NCI-H226 (cell line): Measurements from ENCODE around the gene NALCN.

ENCODE experiments used
- DNase-seq: peaks from one replicate; pipeline ENCODE4 v3.0.0-alpha.2; 2015

The NALCN gene

DNA sequence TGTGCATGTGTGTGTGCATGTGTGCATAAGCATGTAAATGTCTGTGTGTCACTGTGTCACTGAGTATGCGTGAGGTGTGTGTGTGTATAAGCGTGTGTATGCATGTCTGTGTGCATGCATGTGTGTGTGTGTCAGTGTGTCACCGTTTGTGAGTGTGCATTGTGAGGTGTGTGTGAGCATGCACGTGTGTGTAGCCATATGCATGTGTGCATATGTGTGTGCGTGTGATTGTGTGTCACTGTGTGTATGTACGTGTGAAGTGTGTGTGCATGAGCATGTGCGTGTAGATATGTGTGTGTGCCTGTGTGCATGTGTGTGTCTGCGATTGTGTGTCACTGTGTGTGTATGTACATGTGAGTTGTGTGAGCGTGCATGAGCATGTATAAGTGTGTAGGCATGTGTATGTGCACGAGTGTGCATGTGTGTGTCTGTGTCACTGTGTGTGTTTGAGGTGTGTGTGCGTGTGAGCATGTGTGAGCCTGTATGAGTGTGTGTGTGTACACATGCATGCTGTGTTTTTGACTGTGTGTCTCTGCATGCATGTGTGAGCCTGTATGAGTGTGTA lies 144.5 kb downstream of the NALCN start:
- no peak for DNase-seq

DNA sequence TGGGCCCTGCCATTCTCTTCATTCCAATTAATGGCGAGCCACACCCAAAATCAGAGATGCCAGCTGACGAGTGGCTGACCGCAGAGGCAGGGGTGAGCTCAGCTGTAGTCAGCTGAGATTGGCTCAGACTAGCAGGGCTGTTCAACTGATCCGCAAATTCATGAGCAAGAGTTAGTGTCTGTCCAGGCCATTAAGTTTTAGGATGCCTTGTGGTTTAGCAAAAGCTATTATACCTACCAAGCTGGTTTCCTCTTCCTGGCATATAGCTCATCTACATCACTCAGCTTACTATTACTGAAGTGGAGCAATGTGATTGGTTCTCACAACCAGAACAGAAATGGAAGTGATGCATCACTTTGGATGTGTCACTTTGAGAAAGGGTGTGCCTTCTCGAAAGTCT lies 148.7 kb downstream of the NALCN start:
- DNase-seq, result no peak

DNA sequence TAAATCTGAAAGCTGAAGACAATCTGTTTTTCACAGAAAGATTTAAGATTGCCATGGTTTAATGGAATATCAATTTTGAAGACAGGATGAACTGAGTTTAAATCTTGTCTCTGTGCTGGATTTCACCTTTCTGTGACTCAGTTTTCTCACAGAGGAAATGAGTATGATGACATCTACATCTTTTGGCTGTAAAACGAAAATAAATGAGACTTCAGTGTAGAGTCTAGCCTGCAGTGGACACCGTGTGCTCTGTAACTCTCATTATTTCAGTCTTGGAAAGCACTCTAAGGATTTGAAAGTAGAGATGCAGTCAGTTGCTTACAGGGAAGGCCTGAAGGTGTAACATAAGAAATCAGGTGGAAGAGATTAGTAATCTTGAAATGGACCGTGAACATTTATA lies 150.4 kb downstream of the NALCN start:
- no peak for DNase-seq

DNA sequence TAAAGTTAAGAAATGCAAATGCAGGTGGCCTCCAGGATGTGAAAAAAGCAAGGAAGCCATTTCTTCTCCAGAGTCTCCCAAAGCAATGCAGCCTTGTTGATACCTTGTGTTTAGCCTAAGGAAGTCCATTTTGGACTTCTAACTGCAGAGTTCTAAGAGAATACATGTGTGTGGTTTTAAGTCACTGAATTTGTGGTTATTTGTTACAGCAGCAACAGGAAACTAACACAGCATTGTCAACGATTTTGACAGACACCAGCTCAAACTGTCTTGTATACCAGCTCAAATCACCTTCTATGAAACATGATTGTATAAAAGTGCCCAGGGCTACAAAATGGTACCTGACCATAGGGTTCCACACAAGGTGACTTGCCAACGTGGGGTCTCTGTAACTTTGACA lies 151.4 kb downstream of the NALCN start:
- DNase-seq, result no peak

DNA sequence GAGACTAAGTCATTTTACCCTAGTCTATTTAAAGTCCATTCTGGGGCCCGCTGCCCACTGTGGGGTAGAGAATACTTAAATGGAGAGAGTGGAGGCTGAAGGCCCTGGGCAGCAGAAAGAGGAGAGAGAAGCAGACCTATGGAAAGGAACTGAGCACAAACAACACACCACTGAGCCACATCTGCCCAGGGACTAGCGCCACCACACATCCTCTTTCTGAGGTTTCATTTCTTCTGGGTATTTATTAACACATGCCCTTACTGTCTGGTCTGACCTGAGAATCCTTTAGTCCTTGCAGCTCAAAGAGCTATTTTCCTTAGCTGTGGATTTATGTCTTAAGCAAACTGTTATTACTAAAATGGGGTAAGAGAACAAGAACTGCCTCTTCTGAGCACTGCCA lies 154.0 kb downstream of the NALCN start:
- DNase-seq, result no peak

DNA sequence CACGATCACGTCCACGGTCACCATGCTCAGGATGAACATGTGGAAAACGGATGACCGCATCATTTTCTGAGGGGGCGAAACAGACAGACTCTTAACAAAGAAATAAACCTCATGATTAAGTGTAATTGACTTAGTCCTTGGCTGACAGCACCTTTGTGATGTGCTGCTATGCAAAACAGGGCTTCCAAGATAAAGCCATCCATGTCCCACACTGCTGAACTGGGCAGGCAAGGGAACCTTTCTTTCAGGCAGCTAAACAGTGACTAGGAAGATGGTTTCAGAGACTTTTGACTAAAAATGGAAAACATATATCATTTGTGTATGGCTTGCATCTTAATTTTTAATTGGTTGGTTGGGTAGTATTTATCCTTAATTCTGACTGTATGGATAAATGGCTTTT lies 157.8 kb downstream of the NALCN start:
- DNase-seq, result no peak

GRCh38 chr13:101258071-101258470 lies 158.2 kb downstream of the NALCN start:
- DNase-seq, result no peak

DNA sequence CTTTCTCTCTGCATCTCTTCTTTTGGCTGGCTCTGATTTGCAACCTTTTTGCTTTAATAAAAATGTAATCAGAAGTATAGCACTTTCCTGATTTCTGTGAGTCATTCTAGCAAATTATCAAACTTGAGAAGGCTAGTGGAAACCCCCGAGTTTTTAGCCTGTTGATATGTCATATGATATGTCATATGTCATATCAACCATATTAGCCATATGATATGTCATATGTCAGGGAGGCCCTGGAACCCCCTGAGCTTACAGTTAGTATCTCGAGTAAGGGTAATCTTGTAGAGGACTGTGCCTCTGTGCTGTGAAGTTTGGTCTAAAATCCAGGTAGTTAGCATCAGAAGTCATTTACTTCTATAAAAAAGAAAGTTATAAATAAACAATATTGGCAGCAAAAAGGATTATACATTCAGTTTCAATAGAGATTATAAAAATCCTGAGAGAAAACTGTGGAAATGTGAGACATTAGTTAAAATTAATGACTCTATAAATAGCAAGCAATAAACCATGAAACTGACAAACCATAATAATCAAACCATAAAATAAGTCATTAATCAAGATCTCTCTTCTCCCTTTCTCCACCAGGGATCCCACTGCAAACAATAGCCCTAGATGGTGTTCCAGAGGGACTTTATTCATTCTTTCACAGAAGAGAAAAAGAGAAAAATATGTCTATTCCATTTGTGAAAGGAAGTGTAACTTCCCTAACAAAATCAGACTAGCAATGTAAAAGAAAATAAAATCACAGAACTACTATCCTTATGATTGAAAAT lies 167.4 kb downstream of the NALCN start:
- DNase-seq, result no peak

DNA sequence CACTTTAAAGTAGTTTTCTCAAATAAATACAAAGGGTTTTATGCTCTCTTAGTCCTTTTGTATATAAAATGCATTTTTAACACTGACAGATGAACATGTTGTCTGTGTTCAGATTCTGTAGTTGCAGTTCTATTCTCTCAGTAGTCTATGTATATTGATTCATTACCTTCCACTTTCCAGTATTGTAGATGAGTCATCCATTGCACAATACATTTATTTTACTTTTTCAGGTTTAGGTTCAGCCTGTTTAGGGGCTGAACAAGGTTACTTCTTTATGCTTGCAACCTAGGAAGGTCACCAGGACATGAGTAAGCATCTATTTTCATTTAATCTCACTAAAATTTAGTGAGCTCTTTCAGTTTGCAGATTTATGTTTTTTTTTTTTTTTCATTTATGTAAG lies 173.6 kb downstream of the NALCN start:
- DNase-seq, result no peak

DNA sequence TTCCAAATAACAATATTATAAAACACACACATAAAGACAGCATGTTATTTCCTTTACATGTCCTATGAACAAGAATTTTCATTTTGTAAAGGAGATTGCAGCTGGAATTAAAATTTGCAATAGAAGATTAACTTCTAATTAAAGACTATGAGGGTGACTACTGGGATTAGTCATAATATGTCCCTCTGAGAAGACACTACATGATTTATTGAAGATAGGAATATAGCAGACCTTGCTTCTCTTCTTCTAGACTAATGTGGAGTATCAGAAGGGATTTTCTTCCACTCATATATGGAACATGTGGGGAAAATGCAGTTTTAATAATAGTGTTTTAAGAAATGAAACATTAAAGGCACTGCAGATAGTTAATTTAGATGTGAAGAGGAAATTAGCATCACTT lies 177.8 kb downstream of the NALCN start:
- DNase-seq, result no peak

DNA sequence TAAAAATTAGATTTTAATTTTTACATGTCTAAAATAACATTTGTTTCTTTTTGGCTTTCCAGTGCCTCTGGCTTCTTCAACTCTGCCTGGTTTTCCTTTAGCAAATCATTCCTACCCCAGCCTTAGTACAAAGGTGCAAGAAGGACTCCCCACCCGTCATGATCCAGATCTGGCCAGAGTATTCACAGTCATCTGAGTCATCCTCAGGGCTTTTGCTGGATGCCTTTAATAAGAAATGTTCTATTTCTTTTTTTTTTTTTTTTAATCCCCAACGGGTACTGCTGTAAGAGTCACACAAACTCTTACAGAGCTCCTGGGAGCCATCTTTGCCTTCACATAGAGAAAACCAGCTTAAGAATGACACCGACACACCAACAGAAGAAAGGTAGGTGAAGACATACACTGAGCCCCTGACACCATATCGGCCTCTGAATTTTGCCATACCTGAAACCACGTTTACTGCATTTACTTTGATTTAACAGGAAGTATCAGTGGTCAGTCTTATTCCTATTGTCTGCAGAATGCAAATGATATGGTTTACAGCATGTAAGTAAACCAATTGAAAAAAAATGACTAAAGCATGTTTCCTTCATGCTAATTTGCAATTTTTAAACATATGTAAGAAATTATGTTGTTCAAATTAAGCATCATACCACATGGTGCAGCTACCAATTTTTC lies 184.4 kb downstream of the NALCN start:
- no peak for DNase-seq

GRCh38 chr13:101230271-101230890 lies 185.9 kb downstream of the NALCN start:
- peak; percentile 38 for DNase-seq

DNA sequence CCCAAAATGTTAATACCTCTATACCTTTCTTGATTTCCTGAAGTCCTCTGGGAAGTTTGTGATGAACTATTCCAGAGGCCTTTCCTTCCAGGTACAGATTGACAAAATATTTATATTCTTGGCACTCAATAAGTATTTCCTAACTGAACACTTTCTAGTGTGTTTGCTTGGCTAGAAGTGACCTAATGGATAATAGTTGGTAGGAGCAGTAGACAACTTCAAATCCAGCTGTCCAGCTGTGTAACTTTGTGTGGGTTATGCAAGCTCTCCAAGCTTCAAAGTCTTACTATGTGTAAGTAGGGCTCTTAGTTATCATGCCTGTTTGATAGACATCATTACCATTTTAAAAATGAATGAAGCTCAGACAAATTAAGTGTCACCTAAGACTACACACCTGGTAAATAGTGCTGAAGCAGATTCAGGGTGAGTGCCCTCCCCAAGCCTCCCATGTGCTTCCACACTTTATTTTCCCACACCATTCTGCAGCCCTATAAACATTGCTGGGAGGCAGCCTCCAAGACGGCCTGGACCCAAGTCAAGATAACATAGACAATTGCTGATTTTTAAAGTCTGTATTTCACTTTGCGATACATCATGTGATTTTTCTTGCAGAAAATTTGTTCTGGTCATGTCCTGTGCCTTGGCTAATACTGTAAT lies 196.6 kb downstream of the NALCN start:
- DNase-seq, result no peak

- no peak for DNase-seq
Measured at GRCh38 chr13:101218484-101218883, 197.8 kb downstream of the NALCN start.

GRCh38 chr13:101217086-101217485 lies 199.2 kb downstream of the NALCN start:
- no peak for DNase-seq

- DNase-seq, result peak; percentile 46
Measured at GRCh38 chr13:101211261-101211660, 205.0 kb downstream of the NALCN start.

DNA sequence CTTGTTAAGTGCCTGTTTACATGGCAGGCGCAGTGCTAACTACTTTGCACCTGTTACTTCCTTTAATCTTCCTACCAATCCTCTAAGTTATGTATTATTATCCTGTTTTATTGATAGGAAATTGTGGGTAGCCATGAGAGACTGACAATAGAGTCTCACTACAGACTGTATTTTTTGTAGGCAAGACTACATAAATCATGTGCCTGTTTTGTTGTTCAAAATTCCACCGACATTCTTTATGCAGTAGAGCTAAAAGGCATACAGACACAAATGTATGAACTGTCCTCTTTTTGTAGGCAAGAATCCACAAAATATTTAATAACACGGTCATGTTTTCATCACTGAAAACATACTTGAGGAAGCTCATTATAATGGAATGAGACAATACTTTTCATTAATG lies 205.5 kb downstream of the NALCN start:
- DNase-seq, result no peak

- no peak for DNase-seq
Measured at GRCh38 chr13:101209206-101209893, 207.0 kb downstream of the NALCN start.

DNA sequence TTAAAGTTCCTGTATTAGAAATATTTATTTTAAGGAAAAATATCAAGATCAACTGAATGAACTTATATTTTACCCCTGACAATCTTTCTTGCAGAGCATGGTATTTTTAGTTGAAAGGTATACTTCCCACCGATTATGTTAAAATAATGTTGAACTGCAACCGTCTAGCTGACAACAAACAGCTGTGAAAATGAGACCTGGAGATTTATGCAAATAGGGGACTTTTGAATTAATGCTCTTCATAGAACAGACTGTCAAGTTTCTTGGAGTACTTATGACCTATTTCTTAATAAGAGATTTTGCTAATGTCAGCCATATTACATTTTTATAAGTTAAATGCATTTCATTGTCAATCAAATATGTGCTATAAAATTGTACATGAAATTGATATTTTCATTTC lies 210.9 kb downstream of the NALCN start:
- no peak for DNase-seq

GRCh38 chr13:101204270-101205020 lies 211.9 kb downstream of the NALCN start:
- no peak for DNase-seq

DNA sequence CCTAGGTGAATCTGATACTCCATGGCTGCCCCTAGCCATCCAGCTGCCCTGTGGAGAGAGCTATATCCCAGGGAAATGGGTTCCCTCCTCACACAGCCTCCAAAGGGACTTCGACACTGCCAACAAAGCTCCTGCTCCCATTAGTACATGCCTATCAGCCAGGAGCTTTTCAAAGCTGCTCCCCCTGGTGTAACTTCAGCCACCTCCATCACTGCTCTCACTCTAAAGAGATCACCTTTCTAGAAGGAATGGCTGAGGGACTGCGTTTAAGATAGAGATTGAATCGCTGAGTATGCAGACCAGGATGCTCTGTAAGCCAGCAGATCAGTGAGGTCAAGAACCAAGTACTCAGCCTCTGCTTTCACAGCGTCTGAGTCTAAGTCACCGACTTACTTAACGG lies 213.7 kb downstream of the NALCN start:
- no peak for DNase-seq

DNA sequence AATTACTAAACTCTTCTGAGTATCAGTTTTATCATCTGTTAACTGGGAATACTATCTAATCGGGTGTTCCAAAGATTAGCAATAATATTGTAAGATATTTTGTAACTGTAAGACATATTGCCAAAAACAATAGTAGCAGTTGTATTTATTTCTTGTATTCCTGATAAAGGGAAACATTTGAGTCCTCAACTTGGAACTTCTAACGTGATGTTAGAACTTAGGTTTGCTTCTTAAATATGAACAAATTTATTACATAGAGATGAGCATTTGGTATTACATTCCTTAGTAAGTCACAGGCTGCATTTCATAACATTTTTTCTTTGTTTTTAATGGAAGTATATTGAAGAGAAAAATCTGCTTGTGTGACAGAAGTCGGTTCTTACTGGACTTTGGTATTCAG lies 225.3 kb downstream of the NALCN start:
- DNase-seq, result no peak
